ENCODE measurements around the gene YKT6. TPM values are rescaled to one million over a fixed set of nuclear protein-coding genes. Genes with fewer than 3 reads are reported as not detected.

YKT6 gene
- total and polyA plus RNA-seq, 2 of the 8 experiments (the other 6 are each of a cell fraction or from before 2014, with no cell fraction given) = 75.3 to 103 TPM

- H2BK20ac ChIP-seq (ENCODE audit: low read length) = no peak overlapping the region
- FAIRE-seq (no peak), DNase-seq (ENCODE audit: low read depth in 1 of 2, low spot score in 2 of 2) (no peak)
- no peak overlapping the region for H3K9ac ChIP-seq (replicated peaks in 1 of 4; ENCODE audit: extremely low read depth in 1 of 4, low read depth in 3 of 4, low read length in 3 of 4)
- no peak overlapping the region for H3K27ac ChIP-seq (ENCODE audit: low read depth, low read length)
- H3K23me2 ChIP-seq (ENCODE audit: low read depth, low read length) = no peaks in the 10 kb centered on the region; the same call in 1 of the 2 replicates
- no peaks in the 10 kb centered on the region for H3K9me3 ChIP-seq (ENCODE audit: insufficient read depth in 2 of 2, low read depth in 1 of 2, low read length in 1 of 2)
- H4K91ac ChIP-seq (replicated peaks; ENCODE audit: insufficient read length, low read length) = no peak overlapping the region
- no peaks in the 10 kb centered on the region for H3K36me3 ChIP-seq (ENCODE audit: control insufficient read depth in 2 of 4, insufficient read depth in 4 of 4, low read length in 3 of 4)
- ChIA-PET POLR2A (ENCODE audit: partially characterized antibody) (no interaction called here), CTCF (ENCODE audit: partially characterized antibody) (interaction anchor here (0.6 kb wide), 2 partner anchors 44 to 82 kb away, joined by 3 to 4 read pairs; no protein-coding TSS in a partner anchor)
- peaks cover 0 to 4% (median 0%) of the 10 kb centered on the region in 4 experiments; a peak in 1 of 7 replicates for H3K4me1 ChIP-seq (replicated peaks in 1 of 4; ENCODE audit: control insufficient read depth in 3 of 4, insufficient read depth in 4 of 4, low read length in 3 of 4)
- no peaks in the 10 kb centered on the region for H3K79me1 ChIP-seq (ENCODE audit: low read depth, low read length)
- no peak overlapping the region; the same call in 1 of the 2 replicates for H4K8ac ChIP-seq (ENCODE audit: extremely low read depth, insufficient read depth, low read length)
- no peaks in the 10 kb centered on the region for H3K27me3 ChIP-seq (replicated peaks in 1 of 4; ENCODE audit: control insufficient read depth in 3 of 4, extremely low read depth in 1 of 4, insufficient read depth in 3 of 4, low read length in 3 of 4)
- no peak overlapping the region for H2BK12ac ChIP-seq (ENCODE audit: low read depth, low read length)
- H3K14ac ChIP-seq (ENCODE audit: insufficient read length) = no peak overlapping the region
- H2BK120ac ChIP-seq (replicated peaks; ENCODE audit: low read depth, low read length) = no peak overlapping the region
- no peak overlapping the region for H3K56ac ChIP-seq (replicated peaks; ENCODE audit: insufficient read length, low read depth, low read length)
- 79% methylated on average over 11 of the region's 11 CpGs; no CpG with 5 or more reads in 1 of the 2 experiments for WGBS, 2 experiments (ENCODE audit: extremely low coverage in 1 of 2, insufficient coverage in 1 of 2, insufficient read length in 1 of 2, insufficient replicate concordance in 2 of 2, low coverage in 1 of 2, low lambda C conversion rate in 2 of 2, missing lambda C conversion rate in 1 of 2)
- H2BK5ac ChIP-seq (ENCODE audit: low read depth, low read length) = no peak overlapping the region
- no peak overlapping the region for H3K4me3 ChIP-seq (ENCODE audit: extremely low read depth in 1 of 4, insufficient read depth in 2 of 4, low read depth in 3 of 4, low read length in 4 of 4)
- H4K20me1 ChIP-seq (replicated peaks in 1 of 2; ENCODE audit: control insufficient read depth in 1 of 2, insufficient read depth in 2 of 2, low read length in 2 of 2) = no peaks in the 10 kb centered on the region
- H2BK15ac ChIP-seq (ENCODE audit: low read length) = no peak overlapping the region
- H3K18ac ChIP-seq (ENCODE audit: extremely low read depth, low read length) = no peak overlapping the region
- no peak overlapping the region for H2AK5ac ChIP-seq (ENCODE audit: low read depth, low read length)
- H4K5ac ChIP-seq (ENCODE audit: insufficient read length, low read depth, low read length) = no peak overlapping the region
- no peaks in the 10 kb centered on the region for H3K79me2 ChIP-seq (ENCODE audit: control insufficient read depth in 1 of 2, insufficient read depth in 2 of 2, low read length in 2 of 2)
- no peak overlapping the region for H3K23ac ChIP-seq (ENCODE audit: insufficient read length)
- TF ChIP-seq BCL11A (IDR thresholded peaks at IDR 0.05; ENCODE audit: low read depth in 2 of 2, low read length in 2 of 2) = no peak
- TF ChIP-seq SUZ12 (IDR thresholded peaks at IDR 0.05; ENCODE audit: low read length) = no peak
- TF ChIP-seq POLR2A (IDR thresholded peaks at IDR 0.05; ENCODE audit: control extremely low read depth in 1 of 2, low read depth in 2 of 2, low read length in 2 of 2) = no peak
- H3K4me2 ChIP-seq (ENCODE audit: insufficient read depth in 1 of 2, low read depth in 2 of 2, low read length in 2 of 2) = no peak overlapping the region
- H2AFZ ChIP-seq (ENCODE audit: low read length) = no peak overlapping the region
- no peak overlapping the region for H3K4ac ChIP-seq (replicated peaks; ENCODE audit: insufficient read length, low read depth, low read length)
These were observed 28.8 kb downstream of the YKT6 start for GRCh38 chr7:44229546-44230105.

Measured in H1 (cell line).